ENCODE data around the gene AKAP13.

Gene AKAP13

GRCh38 chr15:85603703-85604102 is 223.3 kb downstream of the AKAP13 start:
- TF ChIP-seq Cebpa-rat (IDR thresholded peaks at IDR 0.05): no peak
- H3K36me3 ChIP-seq: peaks cover 33% of the 10 kb centered on the region
- no peaks in the 10 kb centered on the region for H3K27me3 ChIP-seq
- peaks cover 15% of the 10 kb centered on the region for H3K4me1 ChIP-seq
- no peak overlapping the region for H3K4me2 ChIP-seq
- no peaks in the 10 kb centered on the region for H4K20me1 ChIP-seq
- no peak overlapping the region for H3K4me3 ChIP-seq
- H3K9ac ChIP-seq: no peak overlapping the region
- no peaks in the 10 kb centered on the region for H3K9me3 ChIP-seq
- no peak overlapping the region for H3K27ac ChIP-seq

GRCh38 chr15:85604194-85604593 is 223.8 kb downstream of the AKAP13 start:
- no peak overlapping the region for H3K4me2 ChIP-seq
- peaks cover 15% of the 10 kb centered on the region for H3K4me1 ChIP-seq
- no peaks in the 10 kb centered on the region for H3K27me3 ChIP-seq
- TF ChIP-seq Cebpa-rat (IDR thresholded peaks at IDR 0.05): no peak
- no peaks in the 10 kb centered on the region for H4K20me1 ChIP-seq
- peaks cover 30% of the 10 kb centered on the region for H3K36me3 ChIP-seq
- no peaks in the 10 kb centered on the region for H3K9me3 ChIP-seq
- H3K27ac ChIP-seq: no peak overlapping the region
- H3K9ac ChIP-seq: no peak overlapping the region
- no peak overlapping the region for H3K4me3 ChIP-seq

GRCh38 chr15:85606738-85607137 is 226.3 kb downstream of the AKAP13 start:
- no peaks in the 10 kb centered on the region for H3K9me3 ChIP-seq
- no peaks in the 10 kb centered on the region for H4K20me1 ChIP-seq
- peak overlapping the region; percentile 10; the same call in 1 of the 2 replicates for H3K4me2 ChIP-seq
- H3K27ac ChIP-seq: no peak overlapping the region
- no peak for TF ChIP-seq Cebpa-rat (IDR thresholded peaks at IDR 0.05)
- H3K4me1 ChIP-seq: peaks cover 15% of the 10 kb centered on the region
- H3K36me3 ChIP-seq: peaks cover 38% of the 10 kb centered on the region
- no peak overlapping the region for H3K4me3 ChIP-seq
- no peaks in the 10 kb centered on the region for H3K27me3 ChIP-seq
- no peak overlapping the region for H3K9ac ChIP-seq

- TF ChIP-seq Cebpa-rat (IDR thresholded peaks at IDR 0.05): no peak
- no peak overlapping the region for H3K27ac ChIP-seq
- peak overlapping the region; percentile 10; the same call in 1 of the 2 replicates for H3K4me2 ChIP-seq
- peaks cover 37% of the 10 kb centered on the region for H3K36me3 ChIP-seq
- H3K27me3 ChIP-seq: no peaks in the 10 kb centered on the region
- H3K9me3 ChIP-seq: no peaks in the 10 kb centered on the region
- H3K9ac ChIP-seq: no peak overlapping the region
- H3K4me1 ChIP-seq: peaks cover 15% of the 10 kb centered on the region
- H3K4me3 ChIP-seq: no peak overlapping the region
- H4K20me1 ChIP-seq: no peaks in the 10 kb centered on the region
Measured at GRCh38 chr15:85607141-85607806, 226.9 kb downstream of the AKAP13 start.

GRCh38 chr15:85607842-85608241 is 227.4 kb downstream of the AKAP13 start:
- Histone ChIP-seq H3K4me2 (no peak overlapping the region), H3K4me1 (peaks cover 15% of the 10 kb centered on the region), H3K27me3 (no peaks in the 10 kb centered on the region)

GRCh38 chr15:85609492-85609891 is 229.1 kb downstream of the AKAP13 start:
- H3K4me3 ChIP-seq: no peak overlapping the region
- peaks cover 24% of the 10 kb centered on the region; the same call in 1 of the 2 replicates for H3K36me3 ChIP-seq
- no peak overlapping the region for H3K27ac ChIP-seq
- no peaks in the 10 kb centered on the region for H3K9me3 ChIP-seq
- TF ChIP-seq Cebpa-rat (IDR thresholded peaks at IDR 0.05): no peak
- no peak overlapping the region for H3K4me2 ChIP-seq
- H3K4me1 ChIP-seq: peaks cover 19% of the 10 kb centered on the region
- no peaks in the 10 kb centered on the region for H3K27me3 ChIP-seq
- no peaks in the 10 kb centered on the region for H4K20me1 ChIP-seq
- H3K9ac ChIP-seq: no peak overlapping the region

More at GRCh38 chr15:85607842-85608241, 227.4 kb downstream of the AKAP13 start:
- Histone ChIP-seq H3K9me3 (no peaks in the 10 kb centered on the region), H3K27ac (no peak overlapping the region), H4K20me1 (no peaks in the 10 kb centered on the region), H3K9ac (no peak overlapping the region), H3K4me3 (no peak overlapping the region), H3K36me3 (peaks cover 33% of the 10 kb centered on the region)
- no peak for TF ChIP-seq Cebpa-rat (IDR thresholded peaks at IDR 0.05)

GRCh38 chr15:85611361-85611760 is 231.0 kb downstream of the AKAP13 start:
- no peak overlapping the region for H3K4me2 ChIP-seq
- peaks cover 17% of the 10 kb centered on the region for H3K4me1 ChIP-seq

GRCh38 chr15:85614059-85614458 is 233.7 kb downstream of the AKAP13 start:
- Histone ChIP-seq H3K4me1 (peaks cover 31% of the 10 kb centered on the region), H3K4me2 (no peak overlapping the region), H4K20me1 (peaks cover 9% of the 10 kb centered on the region; the same call in 1 of the 2 replicates), H3K9ac (no peak overlapping the region), H3K27ac (no peak overlapping the region), H3K4me3 (no peak overlapping the region), H3K9me3 (no peaks in the 10 kb centered on the region), H3K27me3 (no peaks in the 10 kb centered on the region), H3K36me3 (0 out of 2 replicates have a peak, but pooled peaks cover 10% of the 10 kb centered on the region)
- TF ChIP-seq Cebpa-rat (IDR thresholded peaks at IDR 0.05): no peak

More at GRCh38 chr15:85611361-85611760, 231.0 kb downstream of the AKAP13 start:
- H3K9ac ChIP-seq: no peak overlapping the region
- no peaks in the 10 kb centered on the region for H3K27me3 ChIP-seq
- no peak for TF ChIP-seq Cebpa-rat (IDR thresholded peaks at IDR 0.05)
- H3K27ac ChIP-seq: no peak overlapping the region
- no peaks in the 10 kb centered on the region for H3K9me3 ChIP-seq
- no peak overlapping the region for H3K4me3 ChIP-seq
- H3K36me3 ChIP-seq: 0 out of 2 replicates have a peak, but pooled peaks cover 18% of the 10 kb centered on the region
- H4K20me1 ChIP-seq: peaks cover 9% of the 10 kb centered on the region; the same call in 1 of the 2 replicates

GRCh38 chr15:85615930-85616329 is 235.5 kb downstream of the AKAP13 start:
- Histone ChIP-seq H3K4me3 (no peak overlapping the region), H3K4me2 (no peak overlapping the region), H3K9me3 (no peaks in the 10 kb centered on the region), H3K36me3 (0 out of 2 replicates have a peak, but pooled peaks cover 10% of the 10 kb centered on the region), H3K27ac (no peak overlapping the region), H3K27me3 (no peaks in the 10 kb centered on the region), H4K20me1 (peaks cover 9% of the 10 kb centered on the region; the same call in 1 of the 2 replicates), H3K4me1 (peaks cover 50% of the 10 kb centered on the region), H3K9ac (no peak overlapping the region)
- no peak for TF ChIP-seq Cebpa-rat (IDR thresholded peaks at IDR 0.05)

- H3K4me2 ChIP-seq: no peak overlapping the region
- no peak overlapping the region for H3K27ac ChIP-seq
- H3K36me3 ChIP-seq: 0 out of 2 replicates have a peak, but pooled peaks cover 3% of the 10 kb centered on the region
- no peak overlapping the region for H3K9ac ChIP-seq
- H3K9me3 ChIP-seq: no peaks in the 10 kb centered on the region
- no peak for TF ChIP-seq Cebpa-rat (IDR thresholded peaks at IDR 0.05)
- no peak overlapping the region for H3K4me3 ChIP-seq
- no peaks in the 10 kb centered on the region for H3K27me3 ChIP-seq
- H3K4me1 ChIP-seq: peaks cover 57% of the 10 kb centered on the region
- H4K20me1 ChIP-seq: peaks cover 9% of the 10 kb centered on the region; the same call in 1 of the 2 replicates
Measured at GRCh38 chr15:85616549-85617110, 236.2 kb downstream of the AKAP13 start.

Data from BLaER1 (cell line).